Measurements from ENCODE around the gene CD99L2.
"Not testable (repeated sequence)": the region's sequence is repeated elsewhere in the genome, so short reads cannot be mapped to it uniquely, and the experiment has no call there.

GRCh38 chrX:150824352-150824751 is 74.1 kb downstream of the CD99L2 start:
- TF ChIP-seq, protein P1, sequence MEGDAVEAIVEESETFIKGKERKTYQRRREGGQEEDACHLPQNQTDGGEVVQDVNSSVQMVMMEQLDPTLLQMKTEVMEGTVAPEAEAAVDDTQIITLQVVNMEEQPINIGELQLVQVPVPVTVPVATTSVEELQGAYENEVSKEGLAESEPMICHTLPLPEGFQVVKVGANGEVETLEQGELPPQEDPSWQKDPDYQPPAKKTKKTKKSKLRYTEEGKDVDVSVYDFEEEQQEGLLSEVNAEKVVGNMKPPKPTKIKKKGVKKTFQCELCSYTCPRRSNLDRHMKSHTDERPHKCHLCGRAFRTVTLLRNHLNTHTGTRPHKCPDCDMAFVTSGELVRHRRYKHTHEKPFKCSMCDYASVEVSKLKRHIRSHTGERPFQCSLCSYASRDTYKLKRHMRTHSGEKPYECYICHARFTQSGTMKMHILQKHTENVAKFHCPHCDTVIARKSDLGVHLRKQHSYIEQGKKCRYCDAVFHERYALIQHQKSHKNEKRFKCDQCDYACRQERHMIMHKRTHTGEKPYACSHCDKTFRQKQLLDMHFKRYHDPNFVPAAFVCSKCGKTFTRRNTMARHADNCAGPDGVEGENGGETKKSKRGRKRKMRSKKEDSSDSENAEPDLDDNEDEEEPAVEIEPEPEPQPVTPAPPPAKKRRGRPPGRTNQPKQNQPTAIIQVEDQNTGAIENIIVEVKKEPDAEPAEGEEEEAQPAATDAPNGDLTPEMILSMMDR (IDR thresholded peaks at IDR 0.05), result not testable (repeated sequence)
- TF ChIP-seq NFYB (CRISPR knock-in tag; conservative IDR thresholded peaks at IDR 0.05; ENCODE audit: low read depth); RELA (CRISPR knock-in tag; IDR thresholded peaks at IDR 0.05; ENCODE audit: borderline replicate concordance); TCF7 (CRISPR knock-in tag; IDR thresholded peaks at IDR 0.05; ENCODE audit: low read depth); ZNF232 (CRISPR knock-in tag; IDR thresholded peaks at IDR 0.05); KAT7 (CRISPR knock-in tag; IDR thresholded peaks at IDR 0.05; ENCODE audit: borderline replicate concordance); PRDM15 (CRISPR knock-in tag; IDR thresholded peaks at IDR 0.05); ETV6 (CRISPR knock-in tag; IDR thresholded peaks at IDR 0.05); IRF1 (CRISPR knock-in tag; IDR thresholded peaks at IDR 0.05); FOXP4 (CRISPR knock-in tag; IDR thresholded peaks at IDR 0.05); JUN (CRISPR knock-in tag; IDR thresholded peaks at IDR 0.05): not testable (repeated sequence)
- TF ChIP-seq, protein P2, sequence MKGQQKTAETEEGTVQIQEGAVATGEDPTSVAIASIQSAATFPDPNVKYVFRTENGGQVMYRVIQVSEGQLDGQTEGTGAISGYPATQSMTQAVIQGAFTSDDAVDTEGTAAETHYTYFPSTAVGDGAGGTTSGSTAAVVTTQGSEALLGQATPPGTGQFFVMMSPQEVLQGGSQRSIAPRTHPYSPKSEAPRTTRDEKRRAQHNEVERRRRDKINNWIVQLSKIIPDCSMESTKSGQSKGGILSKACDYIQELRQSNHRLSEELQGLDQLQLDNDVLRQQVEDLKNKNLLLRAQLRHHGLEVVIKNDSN (CRISPR knock-in tag; IDR thresholded peaks at IDR 0.05), result not testable (repeated sequence)
- TF ChIP-seq, protein P3, sequence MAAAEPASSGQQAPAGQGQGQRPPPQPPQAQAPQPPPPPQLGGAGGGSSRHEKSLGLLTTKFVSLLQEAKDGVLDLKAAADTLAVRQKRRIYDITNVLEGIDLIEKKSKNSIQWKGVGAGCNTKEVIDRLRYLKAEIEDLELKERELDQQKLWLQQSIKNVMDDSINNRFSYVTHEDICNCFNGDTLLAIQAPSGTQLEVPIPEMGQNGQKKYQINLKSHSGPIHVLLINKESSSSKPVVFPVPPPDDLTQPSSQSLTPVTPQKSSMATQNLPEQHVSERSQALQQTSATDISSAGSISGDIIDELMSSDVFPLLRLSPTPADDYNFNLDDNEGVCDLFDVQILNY (CRISPR knock-in tag; IDR thresholded peaks at IDR 0.05), result not testable (repeated sequence)
- TF ChIP-seq, protein P4, sequence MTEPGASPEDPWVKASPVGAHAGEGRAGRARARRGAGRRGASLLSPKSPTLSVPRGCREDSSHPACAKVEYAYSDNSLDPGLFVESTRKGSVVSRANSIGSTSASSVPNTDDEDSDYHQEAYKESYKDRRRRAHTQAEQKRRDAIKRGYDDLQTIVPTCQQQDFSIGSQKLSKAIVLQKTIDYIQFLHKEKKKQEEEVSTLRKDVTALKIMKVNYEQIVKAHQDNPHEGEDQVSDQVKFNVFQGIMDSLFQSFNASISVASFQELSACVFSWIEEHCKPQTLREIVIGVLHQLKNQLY (CRISPR knock-in tag; IDR thresholded peaks at IDR 0.05), result not testable (repeated sequence)
